Neuronal stem cell (in vitro differentiated cells): Measurements from ENCODE around the gene FAM186B.
A peak's percentile ranks its signal among the peaks of the same experiment; 100 is the strongest.

Experiments used
- DNase-seq: peaks from one replicate; pipeline ENCODE4 v3.0.0-alpha.2; 2013; ENCODE audit warnings: low spot score
- H2AFZ ChIP-seq: one replicate; pipeline ENCODE4 v1.6.1; 2013; ENCODE audit warnings: mild to moderate bottlenecking, low read length, inconsistent platforms
- H2AK5ac ChIP-seq: 2 replicates; pipeline ENCODE4 v1.6.1; 2013; ENCODE audit warnings: low read depth, mild to moderate bottlenecking, inconsistent platforms, low read length, moderate library complexity, mixed read lengths
- H2BK120ac ChIP-seq: 2 replicates; pipeline ENCODE4 v1.6.1; 2013; ENCODE audit warnings: low read depth, mild to moderate bottlenecking, inconsistent platforms, low read length, moderate library complexity, mixed read lengths
- H2BK12ac ChIP-seq: one replicate; pipeline ENCODE4 v1.6.1; 2013; ENCODE audit warnings: low read length, inconsistent platforms
- H2BK15ac ChIP-seq: 2 replicates; pipeline ENCODE4 v1.6.1; 2013; ENCODE audit warnings: mild to moderate bottlenecking, low read length, inconsistent platforms, mixed read lengths
- H2BK5ac ChIP-seq: one replicate; pipeline ENCODE4 v1.6.1; 2013; ENCODE audit warnings: inconsistent platforms, mild to moderate bottlenecking, low read length, moderate library complexity
- H3K14ac ChIP-seq: one replicate; pipeline ENCODE4 v1.6.1; 2013; ENCODE audit warnings: low read length, inconsistent platforms
- H3K18ac ChIP-seq: 2 replicates; pipeline ENCODE4 v1.6.1; 2013; ENCODE audit warnings: low read length, inconsistent platforms
- H3K23ac ChIP-seq: 2 replicates; pipeline ENCODE4 v1.6.1; 2013; ENCODE audit warnings: low read depth, mild to moderate bottlenecking, mixed read lengths, low read length, inconsistent platforms; ENCODE audit not compliant: poor library complexity
- H3K27ac ChIP-seq: replicated peaks from 3 replicates; pipeline ENCODE4 v1.5.1; 2013; ENCODE audit warnings: low read length, inconsistent platforms
- H3K27me3 ChIP-seq, 3 experiments: 2 replicates each; pipeline ENCODE4 v1.6.1; 2013; ENCODE audit warnings: low read length in 3 of 3, mild to moderate bottlenecking in 2 of 3, inconsistent platforms in 1 of 3, low read depth in 1 of 3, mixed read lengths in 1 of 3, moderate library complexity in 1 of 3; ENCODE audit not compliant: control insufficient read depth in 3 of 3, insufficient read depth in 3 of 3
- H3K36me3 ChIP-seq, 2 donors: replicated peaks in 1 of 2; 2 replicates each; pipeline ENCODE4 v1.6.1; 2013; ENCODE audit warnings: low read length in 2 of 2; ENCODE audit not compliant: control insufficient read depth in 2 of 2, insufficient read depth in 2 of 2
- H3K4ac ChIP-seq: 2 replicates; pipeline ENCODE4 v1.6.1; 2013; ENCODE audit warnings: inconsistent platforms, mild to moderate bottlenecking, low read length, moderate library complexity
- H3K4me1 ChIP-seq, 2 donors: 1 replicate in 1 of 2; 2 replicates in 1 of 2; pipeline ENCODE4 v1.6.1; 2013; ENCODE audit warnings: low read length in 2 of 2, low read depth in 1 of 2; ENCODE audit not compliant: control insufficient read depth in 2 of 2, insufficient read depth in 1 of 2
- H3K4me2 ChIP-seq: one replicate; pipeline ENCODE4 v1.6.1; 2013; ENCODE audit warnings: mild to moderate bottlenecking, low read length, inconsistent platforms; ENCODE audit not compliant: insufficient read depth, poor library complexity, severe bottlenecking
- H3K4me3 ChIP-seq, 2 donors: 2 replicates each; pipeline ENCODE4 v1.5.1; 2013; ENCODE audit warnings: low read length in 2 of 2, mild to moderate bottlenecking in 2 of 2, inconsistent platforms in 1 of 2, moderate library complexity in 1 of 2
- H3K79me1 ChIP-seq: one replicate; pipeline ENCODE4 v1.6.1; 2013; ENCODE audit warnings: low read depth, mild to moderate bottlenecking, inconsistent platforms, low read length, moderate library complexity
- H3K9ac ChIP-seq: one replicate; pipeline ENCODE4 v1.6.1; 2013; ENCODE audit warnings: mild to moderate bottlenecking, low read depth, low read length, inconsistent platforms; ENCODE audit not compliant: poor library complexity
- H3K9me3 ChIP-seq, 2 donors: replicated peaks in 1 of 2; 2 replicates each; pipeline versions ENCODE3 to v1.6.1; 2013; ENCODE audit warnings: low read length in 2 of 2, mild to moderate bottlenecking in 2 of 2, inconsistent platforms in 1 of 2, low read depth in 1 of 2, mixed read lengths in 1 of 2, moderate library complexity in 1 of 2; ENCODE audit not compliant: control insufficient read depth in 2 of 2, insufficient read depth in 1 of 2
- H4K8ac ChIP-seq: one replicate; pipeline ENCODE4 v1.6.1; 2013; ENCODE audit warnings: low read depth, mild to moderate bottlenecking, inconsistent platforms, low read length, moderate library complexity
- H4K91ac ChIP-seq: one replicate; pipeline ENCODE4 v1.6.1; 2013; ENCODE audit warnings: low read length, low read depth, mild to moderate bottlenecking, inconsistent platforms; ENCODE audit not compliant: poor library complexity
- WGBS, 2 donors: extraction: QIAGEN DNeasy Blood & Tissue Kit; methylation state at CpG; one replicate each; pipeline ENCODE4 v1.1.7; 2013; ENCODE audit warnings: missing lambda C conversion rate in 2 of 2, mixed read lengths in 1 of 2; ENCODE audit not compliant: insufficient read length in 2 of 2, insufficient replicate concordance in 1 of 2; ENCODE audit errors: extremely low coverage in 2 of 2; 5-methylcytosine and 5-hydroxymethylcytosine counted together

FAM186B gene

DNA sequence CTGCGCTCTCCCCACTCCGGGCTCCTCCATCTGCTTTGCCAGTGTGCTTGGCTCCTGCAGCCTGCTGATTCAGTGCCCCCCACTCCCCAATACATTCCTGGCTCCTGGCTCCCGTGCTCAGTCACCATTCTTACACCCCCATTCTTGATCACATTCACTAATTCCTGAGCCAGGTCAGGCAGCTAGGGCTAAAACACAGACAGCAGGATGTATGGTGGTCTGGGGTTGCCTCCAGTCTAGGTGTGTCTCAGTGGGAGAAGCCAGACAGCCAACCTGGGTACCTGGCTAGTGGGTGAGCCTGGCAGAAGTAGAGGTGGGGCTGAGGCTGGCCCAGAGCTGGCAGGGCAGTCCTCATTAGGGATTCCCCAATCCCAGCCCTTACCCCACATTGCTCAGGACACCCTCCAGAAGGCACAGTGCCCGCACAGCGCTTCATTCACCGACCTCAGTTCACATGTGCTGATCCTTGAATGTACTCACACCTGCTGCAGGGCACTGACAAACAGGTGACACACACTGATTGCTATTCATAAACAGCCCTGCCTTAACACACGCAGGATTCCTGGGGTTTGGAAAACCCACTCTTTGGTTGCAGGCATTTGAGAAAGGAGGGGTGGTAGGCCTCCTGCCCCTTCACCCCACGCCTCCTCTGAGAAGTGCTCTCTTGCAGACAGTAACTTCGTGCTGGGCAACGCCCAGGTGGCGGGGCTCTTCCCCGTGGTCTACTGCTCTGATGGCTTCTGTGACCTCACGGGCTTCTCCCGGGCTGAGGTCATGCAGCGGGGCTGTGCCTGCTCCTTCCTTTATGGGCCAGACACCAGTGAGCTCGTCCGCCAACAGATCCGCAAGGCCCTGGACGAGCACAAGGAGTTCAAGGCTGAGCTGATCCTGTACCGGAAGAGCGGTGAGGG is 65.0 kb downstream of the FAM186B start:
- Histone ChIP-seq H3K23ac (peak overlapping the region; percentile 76), H2BK15ac (peak overlapping the region; percentile 49), H3K27ac (no peak overlapping the region), H3K9me3 (peaks cover 0 to 2% of the 10 kb centered on the region in 2 donors), H2AFZ (no peak overlapping the region), H3K4me3 (no peak overlapping the region), H3K18ac (peak overlapping the region; percentile 71), H3K4me2 (no peak overlapping the region), H3K9ac (peak overlapping the region; percentile 30), H3K27me3 (peaks cover 33 to 96% (median 94%) of the 10 kb centered on the region in 3 experiments), H3K14ac (peak overlapping the region; percentile 47), H2AK5ac (peak overlapping the region; percentile 58), H4K91ac (no peak overlapping the region), H3K4ac (no peak overlapping the region), H3K4me1 (peaks cover 19 to 23% of the 10 kb centered on the region in 2 donors), H4K8ac (no peak overlapping the region), H2BK12ac (no peak overlapping the region), H3K36me3 (no peaks in the 10 kb centered on the region), H2BK120ac (peak overlapping the region; percentile 66), H3K79me1 (no peaks in the 10 kb centered on the region), H2BK5ac (peak overlapping the region; percentile 47)
- DNase-seq, result no peak
- no CpG with 5 or more reads among the region's 21 CpGs for WGBS, 2 donors

DNA sequence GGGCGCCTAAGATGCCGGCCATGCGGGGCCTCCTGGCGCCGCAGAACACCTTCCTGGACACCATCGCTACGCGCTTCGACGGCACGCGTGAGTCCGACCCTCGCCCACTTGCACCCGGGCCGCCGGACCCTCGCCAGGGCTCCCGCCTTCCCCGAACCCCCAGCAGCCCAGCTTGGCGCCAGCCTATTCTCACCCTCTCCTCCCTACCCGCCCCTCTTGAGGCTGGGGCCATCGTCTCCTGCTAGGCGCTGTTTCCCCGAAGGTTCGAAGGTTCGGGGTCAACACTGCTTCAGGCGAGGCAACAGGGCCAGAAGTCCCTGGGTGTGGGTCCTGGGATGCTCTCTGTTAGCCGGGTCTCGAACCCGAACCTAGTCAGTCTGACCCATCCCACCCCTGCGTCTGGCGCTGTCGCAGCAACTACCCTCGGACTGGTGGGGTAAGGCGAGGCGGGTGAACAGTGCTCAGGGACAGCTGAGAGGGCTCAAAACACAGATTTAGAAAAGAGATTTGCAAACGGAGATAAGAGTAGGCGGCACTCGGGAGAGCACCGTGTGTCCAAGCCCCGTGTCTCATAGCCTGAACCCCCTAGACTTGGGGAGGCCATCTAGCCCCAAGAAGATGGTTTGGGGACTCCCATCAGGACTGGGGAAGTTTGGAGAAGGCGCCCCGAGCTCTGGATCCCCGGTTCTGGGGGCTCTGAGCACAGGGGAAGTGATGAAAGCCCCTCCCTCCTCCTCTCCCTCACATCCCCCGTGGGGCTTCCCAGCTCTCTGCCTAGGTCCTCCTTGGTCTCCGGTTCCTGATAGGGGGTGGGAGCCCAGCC is 65.8 kb downstream of the FAM186B start:
- H3K36me3 ChIP-seq, result no peaks in the 10 kb centered on the region
- no peak overlapping the region for H2BK5ac ChIP-seq
- H3K4me2 ChIP-seq, result peak overlapping the region; percentile 30
- H4K8ac ChIP-seq, result no peak overlapping the region
- no peak overlapping the region for H3K9ac ChIP-seq
- DNase-seq, result no peak
- no peak overlapping the region for H3K4ac ChIP-seq
- no peak overlapping the region for H4K91ac ChIP-seq
- peaks cover 0 to 2% of the 10 kb centered on the region in 2 donors for H3K9me3 ChIP-seq
- H3K23ac ChIP-seq, result peak overlapping the region; percentile 76
- H3K27me3 ChIP-seq, result peaks cover 33 to 93% (median 91%) of the 10 kb centered on the region in 3 experiments
- WGBS, 2 donors, result no CpG with 5 or more reads among the region's 47 CpGs
- H2BK120ac ChIP-seq, result peak overlapping the region; percentile 26
- peak overlapping the region; percentile 86 for H2BK15ac ChIP-seq
- H3K4me1 ChIP-seq, result peaks cover 19 to 23% of the 10 kb centered on the region in 2 donors
- H3K14ac ChIP-seq, result no peak overlapping the region
- H3K4me3 ChIP-seq, result no peak overlapping the region
- no peak overlapping the region for H3K27ac ChIP-seq
- peak overlapping the region; percentile 94 for H2AK5ac ChIP-seq
- H2AFZ ChIP-seq, result peak overlapping the region; percentile 0
- H3K18ac ChIP-seq, result peak overlapping the region; percentile 83
- no peak overlapping the region for H2BK12ac ChIP-seq
- H3K79me1 ChIP-seq, result no peaks in the 10 kb centered on the region

DNA sequence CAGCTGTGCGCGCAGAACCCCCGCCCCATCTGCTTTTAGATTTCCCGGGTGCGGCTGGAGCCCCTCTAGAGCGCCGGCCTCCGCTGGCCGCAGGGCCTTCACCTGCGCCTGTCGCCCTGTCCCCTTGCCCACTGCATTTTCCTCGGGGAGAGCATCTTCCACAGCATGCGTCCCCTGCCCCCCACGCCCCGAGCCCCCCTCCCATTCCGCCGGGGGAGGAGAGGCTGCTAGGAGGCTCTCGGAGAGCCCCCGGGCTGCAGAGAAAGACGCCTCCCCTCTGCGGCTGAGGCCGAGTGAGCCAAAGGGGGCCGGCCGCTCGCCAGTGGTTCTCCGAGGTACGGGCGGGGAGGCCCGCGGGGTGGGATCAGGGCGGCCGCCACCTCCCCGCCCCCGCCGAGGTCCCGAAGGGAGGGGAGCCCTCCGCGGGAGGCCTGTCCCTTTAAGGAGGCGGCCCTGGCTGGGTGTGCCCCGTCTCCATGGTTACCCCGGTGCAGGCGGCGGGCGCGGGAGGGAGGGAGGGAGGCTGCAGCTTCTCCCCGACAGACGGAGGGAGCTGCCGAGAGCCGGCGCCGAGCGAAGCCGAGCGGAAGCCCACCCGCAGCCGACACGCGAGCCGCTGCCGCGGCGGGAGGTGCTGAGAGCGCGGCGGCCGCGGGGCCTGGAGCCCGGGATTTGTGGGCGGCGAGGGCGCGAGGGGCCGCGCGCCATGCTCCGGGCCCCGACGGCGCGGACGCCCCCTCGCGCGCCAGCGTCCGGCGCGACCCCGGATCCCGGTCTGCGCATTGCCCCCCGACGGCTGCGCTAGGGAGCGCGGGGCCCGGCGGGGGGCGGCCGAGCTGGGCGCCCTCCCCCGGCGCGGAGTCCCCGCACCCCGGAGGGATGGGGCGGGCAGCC is 66.7 kb downstream of the FAM186B start, which contains the start of gene KCNH3:
TSS of gene KCNH3 (plus strand) at position 521 of the 894 bp plus-strand sequence. CDS start 387 bp downstream, outside the sequence.
- Histone ChIP-seq H3K9me3 (peaks cover 0 to 2% of the 10 kb centered on the region in 2 donors), H3K14ac (peak within 1 kb of the TSS; percentile 78), H3K4me1 (peaks cover 14 to 17% of the 10 kb centered on the region in 2 donors), H3K23ac (peak within 1 kb of the TSS; percentile 66), H2BK5ac (no peak within 1 kb of the TSS), H3K4me2 (peak within 1 kb of the TSS; percentile 85), H4K91ac (no peak within 1 kb of the TSS), H4K8ac (no peak within 1 kb of the TSS), H2AFZ (peak within 1 kb of the TSS; percentile 88), H3K4ac (no peak within 1 kb of the TSS), H3K79me1 (no peaks in the 10 kb centered on the region), H3K27ac (no peak within 1 kb of the TSS), H3K36me3 (no peaks in the 10 kb centered on the region), H3K9ac (no peak within 1 kb of the TSS), H3K4me3 (peak within 1 kb of the TSS; percentile 38 to 64), H2BK120ac (peak within 1 kb of the TSS; percentile 26), H2AK5ac (peak within 1 kb of the TSS; percentile 94), H3K18ac (peak within 1 kb of the TSS; percentile 83), H3K27me3 (peaks cover 30 to 84% (median 82%) of the 10 kb centered on the region in 3 experiments), H2BK12ac (no peak within 1 kb of the TSS), H2BK15ac (peak within 1 kb of the TSS; percentile 86)
- WGBS, 2 donors, result no CpG with 5 or more reads among the region's 107 CpGs
- peak; percentile 70 for DNase-seq
